ENCODE results near the gene MORN1.
A peak's percentile ranks its signal among the peaks of the same experiment; 100 is the strongest.

MORN1 gene

GRCh38 chr1:2372551-2373490, 18.5 kb downstream of the MORN1 start:
- DNase-seq: peak; percentile 80

DNA sequence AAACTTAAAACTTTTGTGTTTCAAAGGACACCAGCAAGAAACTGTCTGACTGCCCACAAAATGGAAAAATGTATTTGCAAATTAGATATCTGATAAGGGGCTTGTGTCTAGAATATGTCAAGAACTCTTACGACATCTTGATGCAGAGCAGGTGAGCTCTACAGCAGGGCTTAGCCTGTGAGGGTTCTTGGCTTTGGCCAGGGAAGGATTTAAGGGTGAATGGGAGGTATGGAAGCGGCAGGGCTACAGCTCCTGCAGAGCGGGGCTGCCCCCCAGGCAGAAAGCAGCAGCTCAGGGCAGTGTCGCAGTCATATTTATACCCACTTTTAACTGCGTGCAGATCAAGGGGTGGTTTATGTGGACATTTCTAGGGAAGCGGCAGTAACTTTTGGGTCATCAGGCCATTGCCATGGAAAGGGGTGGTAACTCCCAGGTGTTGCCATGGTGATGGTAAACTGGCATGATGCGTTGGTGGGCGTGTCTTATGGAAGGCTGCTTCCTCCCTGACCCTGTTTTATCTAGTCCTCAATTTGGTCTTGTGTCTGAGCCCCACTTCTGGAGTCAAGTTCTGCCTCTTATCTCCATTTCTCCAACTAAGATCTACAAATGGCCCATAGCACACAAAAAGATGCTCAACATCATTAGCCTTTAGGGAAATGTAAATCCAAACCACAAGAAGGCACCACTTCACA, 23.2 kb downstream of the MORN1 start:
- no peak for DNase-seq

DNA sequence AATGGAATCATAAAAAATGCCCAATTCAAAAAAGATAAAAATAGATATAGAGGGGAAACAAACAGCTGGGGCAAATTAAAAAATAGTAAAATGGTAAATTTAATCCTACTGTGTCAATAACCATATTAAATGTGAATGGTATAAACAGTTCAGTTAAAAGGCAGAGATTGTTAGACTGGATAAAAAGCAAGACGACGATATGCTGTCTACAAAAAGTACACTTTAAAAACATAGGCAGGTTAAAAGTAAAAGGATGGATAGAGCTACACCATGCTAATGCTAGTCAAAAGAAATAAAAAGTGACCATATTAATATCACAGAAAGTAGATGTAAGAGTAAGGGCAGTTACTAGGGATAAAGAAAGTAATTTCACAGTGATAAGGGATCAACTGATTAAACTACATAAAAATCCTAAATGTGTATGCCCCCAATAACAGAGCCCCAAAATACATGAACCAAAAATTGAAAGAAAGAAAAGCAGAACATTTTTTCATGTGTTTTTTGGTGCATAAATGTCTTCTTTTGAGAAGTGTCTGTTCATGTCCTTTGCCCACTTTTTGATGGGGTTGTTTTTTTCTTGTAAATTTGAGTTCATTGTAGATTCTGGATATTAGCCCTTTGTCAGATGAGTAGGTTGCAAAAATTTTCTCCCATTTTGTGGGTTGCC, 27.4 kb downstream of the MORN1 start:
- DNase-seq: no peak

GRCh38 chr1:2360588-2361364, 30.6 kb downstream of the MORN1 start:
- no peak for DNase-seq

GRCh38 chr1:2358651-2359640, 32.4 kb downstream of the MORN1 start:
- DNase-seq: no peak

DNA sequence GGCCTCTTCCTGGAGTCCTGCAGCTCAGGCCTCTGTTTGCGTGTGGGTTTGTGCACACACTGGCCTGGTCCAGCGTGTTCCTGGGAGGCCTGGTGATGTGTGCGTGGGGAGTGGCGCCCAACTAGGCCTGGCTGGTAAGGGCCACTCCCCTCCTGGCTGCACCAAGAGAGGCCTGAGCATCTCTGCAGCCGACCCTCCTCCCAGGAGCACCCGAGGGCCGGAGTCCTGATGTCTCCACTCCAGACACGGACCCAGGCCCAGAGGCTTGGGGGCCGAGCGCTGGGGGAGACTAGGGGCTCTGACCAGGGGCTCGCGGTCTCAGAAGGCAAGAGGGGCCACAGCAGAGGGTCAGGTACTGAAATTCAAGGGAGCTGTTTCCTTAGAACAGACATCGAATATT, 33.3 kb downstream of the MORN1 start:
- DNase-seq: no peak

- DNase-seq: no peak
These were observed 34.2 kb downstream of the MORN1 start for GRCh38 chr1:2356911-2357845.

GRCh38 chr1:2356401-2356800, 35.0 kb downstream of the MORN1 start:
- no peak for DNase-seq

DNA sequence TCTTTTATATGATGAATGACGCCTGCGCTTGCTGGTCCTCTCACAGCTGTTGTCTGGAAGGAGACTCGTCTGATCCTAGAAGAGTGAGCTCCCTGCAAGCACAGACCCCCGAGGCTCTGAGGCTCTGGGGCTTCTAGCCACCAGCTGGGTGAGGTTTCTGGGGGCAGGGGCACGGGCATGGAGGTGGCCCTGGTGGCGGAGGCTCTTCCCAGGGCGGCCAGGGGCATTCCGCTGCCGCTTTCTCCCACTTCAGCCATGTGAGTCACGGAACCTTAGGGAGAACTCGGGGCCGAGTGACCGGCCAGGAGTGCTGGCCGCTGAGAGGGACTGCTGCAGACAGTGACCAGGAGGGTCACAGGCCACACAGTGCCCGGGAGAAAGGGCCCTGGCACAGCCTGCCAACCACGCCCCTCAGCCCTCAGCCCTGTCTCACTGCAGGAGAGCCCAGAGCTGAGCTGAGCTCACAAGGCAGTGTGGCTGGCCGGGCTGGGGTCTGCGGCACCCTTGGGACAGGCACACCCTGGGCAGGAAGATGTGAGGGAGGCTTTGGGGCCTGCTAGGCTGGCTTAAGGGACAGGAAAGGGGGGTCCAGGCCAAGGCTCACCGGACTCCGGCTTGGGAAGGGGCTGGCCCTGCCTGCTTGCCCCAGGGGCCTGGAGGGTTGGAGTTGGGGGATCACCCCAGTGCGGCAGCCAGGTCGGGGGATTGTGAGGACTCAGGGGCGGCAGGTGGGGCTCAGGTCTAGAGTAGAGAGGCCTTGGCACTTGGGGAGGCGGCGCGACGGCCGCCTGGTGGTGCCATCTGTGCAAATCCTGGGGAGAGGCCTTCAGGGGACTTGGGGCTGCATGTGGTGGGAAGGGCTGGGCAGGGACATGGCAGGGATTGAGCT, 35.7 kb downstream of the MORN1 start:
- DNase-seq: no peak

DNA sequence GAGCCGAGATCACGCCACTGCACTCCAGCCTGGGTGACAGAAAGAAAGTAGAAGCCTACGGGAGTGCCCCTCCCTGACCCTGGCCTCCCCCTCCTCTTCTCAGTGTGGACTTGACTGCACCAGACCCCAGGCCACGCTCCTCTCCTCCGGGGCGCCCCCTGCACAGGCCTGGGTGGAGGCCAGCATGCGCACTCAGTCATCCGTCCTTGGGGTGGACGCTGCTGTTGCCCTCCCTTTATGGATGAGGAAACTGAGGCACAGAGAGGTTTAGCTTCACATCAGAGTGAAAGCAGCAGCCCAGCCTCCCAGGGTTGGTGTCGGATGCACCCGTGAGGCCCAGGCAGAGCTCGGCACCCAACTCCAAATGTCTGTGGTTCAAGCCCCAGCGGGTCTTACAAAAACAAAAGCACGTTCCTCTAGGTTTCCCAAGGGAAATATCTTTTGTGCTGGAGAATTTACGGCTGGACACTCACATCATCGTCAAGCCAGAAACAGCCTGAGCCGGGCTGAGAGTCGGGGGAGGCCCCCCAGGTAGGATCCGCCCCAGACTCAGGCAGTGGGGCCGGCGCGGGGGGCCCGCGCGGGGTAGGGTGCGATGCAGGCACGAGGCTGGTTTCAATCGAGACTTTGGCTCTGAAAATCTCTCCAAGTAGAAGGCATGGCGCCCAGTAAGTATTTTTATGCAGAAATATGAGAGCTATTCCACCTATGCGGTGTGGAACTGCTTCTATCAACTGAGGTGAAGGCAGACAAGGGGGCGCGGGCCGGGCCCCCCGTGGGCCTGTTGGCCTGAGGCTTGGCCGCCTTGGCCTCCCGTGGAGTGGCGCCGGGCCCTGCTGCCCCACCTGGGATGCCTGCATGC, 36.6 kb downstream of the MORN1 start:
- no peak for DNase-seq

DNA sequence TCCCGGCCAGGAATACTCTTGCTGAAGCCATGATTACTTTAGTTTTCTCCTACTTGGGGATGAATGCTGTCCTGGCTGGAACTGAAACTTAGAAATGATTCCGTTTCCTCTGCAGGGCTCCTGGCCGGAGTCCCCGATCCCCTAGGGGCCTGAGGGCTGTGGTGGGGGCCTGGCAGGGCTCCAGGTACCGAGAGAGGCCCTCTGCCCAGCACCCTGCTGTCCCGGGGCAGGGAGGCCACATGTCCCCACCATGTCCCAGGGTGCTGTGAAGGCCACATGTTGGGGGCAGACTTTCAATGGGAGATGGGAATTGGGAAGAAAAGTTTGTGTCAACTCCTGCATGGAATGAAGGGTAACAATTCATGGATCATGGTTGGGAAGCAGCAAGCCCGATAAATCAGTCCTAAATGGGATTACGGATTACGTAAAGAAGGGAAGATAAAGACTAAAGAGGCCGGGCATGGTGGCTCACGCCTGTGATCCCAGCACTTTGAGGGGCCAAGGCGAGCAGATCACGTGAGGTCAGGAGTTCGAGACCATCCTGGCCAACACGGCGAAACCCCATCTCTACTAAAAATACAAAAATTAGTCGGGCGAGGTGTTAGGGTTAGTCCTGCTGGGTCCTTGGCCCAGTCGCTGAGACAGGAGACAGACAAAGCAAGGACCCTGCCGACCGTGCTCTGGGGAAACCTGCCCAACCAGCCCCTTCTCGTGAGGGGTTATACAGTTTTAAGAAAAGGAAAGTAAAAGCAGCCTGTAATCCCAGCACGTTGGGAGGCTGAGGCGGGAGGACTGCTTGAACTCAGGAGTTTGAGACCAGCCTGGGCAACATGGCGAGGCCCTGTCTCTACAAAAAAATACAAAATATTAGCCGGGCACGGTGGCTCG, 37.6 kb downstream of the MORN1 start:
- DNase-seq: no peak

GRCh38 chr1:2352897-2353550, 38.3 kb downstream of the MORN1 start:
- no peak for DNase-seq

- DNase-seq: no peak
These were observed 38.9 kb downstream of the MORN1 start for GRCh38 chr1:2352341-2352896.

GRCh38 chr1:2351723-2352122, 39.6 kb downstream of the MORN1 start:
- no peak for DNase-seq

DNA sequence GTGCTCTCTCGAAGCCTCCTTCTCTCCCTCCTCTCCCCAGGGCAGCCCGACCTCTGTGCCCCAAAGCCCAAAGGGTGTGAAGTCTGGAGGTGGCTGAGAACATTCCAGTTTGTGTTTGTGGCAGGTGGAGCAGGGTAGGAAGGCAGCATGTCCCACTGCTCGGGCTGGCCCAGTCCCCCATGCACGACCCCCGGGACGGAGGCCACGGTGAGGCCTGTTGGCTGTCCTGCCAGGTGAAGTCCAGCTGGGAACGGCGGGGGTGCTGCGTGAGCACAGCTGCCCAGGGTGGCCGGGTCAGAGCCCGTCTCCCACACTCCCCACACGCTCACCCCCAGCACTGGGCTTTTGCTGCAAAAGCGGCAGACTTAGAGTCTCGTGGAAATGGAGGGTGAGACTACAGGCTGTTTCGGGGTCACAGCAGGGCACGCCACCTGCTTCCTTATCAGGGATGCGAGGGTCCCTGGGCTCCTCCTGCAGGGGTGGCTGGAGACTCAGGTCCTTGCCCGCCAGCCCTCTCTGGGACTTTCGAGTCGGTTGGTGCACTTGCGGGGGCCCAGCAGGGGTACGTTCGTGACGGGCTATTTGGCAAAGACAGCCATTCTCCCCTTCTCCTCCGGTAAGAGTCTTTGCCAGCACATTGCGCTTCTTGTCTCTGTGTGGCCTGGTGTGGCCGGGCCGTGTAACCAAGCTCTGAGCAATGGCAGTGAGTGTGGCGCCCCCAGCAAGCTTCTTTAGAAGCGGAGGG, 40.3 kb downstream of the MORN1 start:
- no peak for DNase-seq

DNA sequence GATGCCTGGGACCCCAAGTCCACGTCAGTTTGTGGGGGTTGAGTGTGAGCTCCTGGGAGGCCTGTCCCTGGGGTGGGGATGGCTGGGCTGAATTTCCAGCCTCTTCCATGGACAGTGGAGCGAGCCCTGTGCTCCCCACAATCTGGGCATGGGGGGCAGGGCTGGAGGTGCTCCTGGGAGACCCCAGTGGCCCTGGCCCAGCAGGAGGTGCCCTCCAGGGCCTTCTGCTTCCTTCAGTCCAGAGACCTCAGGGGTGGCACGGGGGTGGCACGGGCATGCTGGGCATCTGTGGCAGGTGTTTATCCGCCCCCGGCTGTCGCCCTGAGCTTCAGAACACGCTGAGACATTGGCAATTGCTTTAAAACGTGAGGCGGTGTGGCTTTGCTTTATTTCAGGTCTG, 40.9 kb downstream of the MORN1 start:
- no peak for DNase-seq
